Left renal pelvis (tissue), 4 donors: Measurements from ENCODE around the gene LRFN2. TPM values are rescaled to one million over a fixed set of nuclear protein-coding genes. Genes with fewer than 3 reads are reported as not detected.

ENCODE experiments used
- DNase-seq, 4 donors: peaks; one replicate each; pipeline ENCODE4 v3.0.0-alpha.2; 2013; ENCODE audit warnings: low read depth in 4 of 4, low spot score in 3 of 4
- polyA plus RNA-seq, 4 donors: library from polyadenylated mRNA; unstranded; fragments of 120-200 nt; gene quantifications; one replicate each; pipeline ENCODE4 v1.2.1, GENCODE V29; 2013; ENCODE audit not compliant: insufficient read length in 4 of 4

The LRFN2 gene
- polyA plus RNA-seq, 4 donors, result 0.85 to 1.1 (median 1.1) TPM

GRCh38 chr6:40387871-40388264, 199.3 kb downstream of the LRFN2 start:
- DNase-seq, result no peak

GRCh38 chr6:40387127-40387870, 199.9 kb downstream of the LRFN2 start:
- DNase-seq, result no peak

- no peak for DNase-seq
These were observed 201.0 kb downstream of the LRFN2 start for GRCh38 chr6:40386200-40386599.

- no peak for DNase-seq
These were observed 203.6 kb downstream of the LRFN2 start for GRCh38 chr6:40383348-40384115.

- DNase-seq, result no peak
These were observed 206.9 kb downstream of the LRFN2 start for GRCh38 chr6:40380271-40380670.

GRCh38 chr6:40379811-40380210, 207.4 kb downstream of the LRFN2 start:
- no peak for DNase-seq

- no peak for DNase-seq
These were observed 208.5 kb downstream of the LRFN2 start for GRCh38 chr6:40378725-40379074.

GRCh38 chr6:40378071-40378724, 209.0 kb downstream of the LRFN2 start:
- DNase-seq, result no peak

GRCh38 chr6:40377173-40377806, 209.9 kb downstream of the LRFN2 start:
- DNase-seq, result no peak

- no peak for DNase-seq
These were observed 211.0 kb downstream of the LRFN2 start for GRCh38 chr6:40376113-40376650.

- DNase-seq, result no peak
These were observed 213.9 kb downstream of the LRFN2 start for GRCh38 chr6:40373267-40373666.

GRCh38 chr6:40371621-40372020, 215.5 kb downstream of the LRFN2 start:
- DNase-seq, result no peak

GRCh38 chr6:40371095-40371494, 216.1 kb downstream of the LRFN2 start:
- DNase-seq, result no peak

GRCh38 chr6:40369891-40370290, 217.3 kb downstream of the LRFN2 start:
- no peak for DNase-seq

GRCh38 chr6:40369042-40369441, 218.1 kb downstream of the LRFN2 start:
- no peak for DNase-seq

GRCh38 chr6:40362859-40363258, 224.3 kb downstream of the LRFN2 start:
- no peak for DNase-seq

GRCh38 chr6:40359808-40360207, 227.4 kb downstream of the LRFN2 start:
- DNase-seq, result no peak

GRCh38 chr6:40358473-40359460, 228.4 kb downstream of the LRFN2 start:
- DNase-seq, result no peak

- DNase-seq, result no peak
These were observed 230.8 kb downstream of the LRFN2 start for GRCh38 chr6:40356242-40356910.
